HuH-7 (cell line): ENCODE measurements around the gene CNOT8.
"Not testable (repeated sequence)": the region's sequence is repeated elsewhere in the genome, so short reads cannot be mapped to it uniquely, and the experiment has no call there.

Experiments used
- DNase-seq: peaks from one replicate; pipeline ENCODE4 v3.0.0; 2011; ENCODE audit warnings: low spot score

CNOT8 gene

DNA sequence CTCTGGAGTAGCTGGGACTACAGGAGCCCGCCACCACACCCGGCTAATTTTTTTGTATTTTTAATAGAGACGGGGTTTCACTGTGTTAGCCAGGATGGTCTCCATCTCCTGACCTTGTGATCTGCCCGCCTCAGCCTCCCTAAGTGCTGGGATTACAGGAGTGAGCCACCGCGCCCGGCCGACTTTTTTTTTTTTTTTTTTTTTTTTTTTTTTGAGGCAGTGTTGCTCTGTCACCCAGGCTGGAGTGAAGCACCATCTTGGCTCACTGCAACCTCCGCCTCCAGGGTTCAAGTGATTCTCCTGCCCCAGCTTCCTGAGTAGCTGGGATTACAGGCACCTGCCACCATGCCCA, 22.8 kb upstream of the CNOT8 start:
- not testable (repeated sequence) for DNase-seq

- no peak for DNase-seq
These were observed 22.2 kb upstream of the CNOT8 start for GRCh38 chr5:154836225-154836624.

GRCh38 chr5:154837009-154837901, 21.2 kb upstream of the CNOT8 start:
- DNase-seq, result no peak

GRCh38 chr5:154840435-154841272, 17.8 kb upstream of the CNOT8 start:
- no peak for DNase-seq

DNA sequence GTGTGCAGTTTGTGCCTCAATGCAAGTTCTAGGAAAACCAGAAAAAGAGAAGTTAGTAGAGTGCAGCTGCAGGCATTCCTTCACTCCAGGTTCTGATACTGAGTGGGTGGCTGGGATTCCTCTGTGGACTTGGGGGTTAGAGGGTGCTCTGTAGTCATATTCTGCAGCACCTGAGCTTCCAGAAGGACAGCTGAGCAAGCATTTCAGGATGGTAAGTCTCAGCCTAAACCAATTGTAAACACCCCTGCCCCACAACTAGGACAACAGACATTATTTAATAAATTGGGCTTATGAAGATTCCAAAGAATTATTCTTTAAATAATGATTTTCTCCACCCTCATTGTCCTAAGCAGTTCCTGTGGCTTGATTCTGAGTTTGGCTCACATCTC, 17.2 kb upstream of the CNOT8 start:
- DNase-seq, result no peak

DNA sequence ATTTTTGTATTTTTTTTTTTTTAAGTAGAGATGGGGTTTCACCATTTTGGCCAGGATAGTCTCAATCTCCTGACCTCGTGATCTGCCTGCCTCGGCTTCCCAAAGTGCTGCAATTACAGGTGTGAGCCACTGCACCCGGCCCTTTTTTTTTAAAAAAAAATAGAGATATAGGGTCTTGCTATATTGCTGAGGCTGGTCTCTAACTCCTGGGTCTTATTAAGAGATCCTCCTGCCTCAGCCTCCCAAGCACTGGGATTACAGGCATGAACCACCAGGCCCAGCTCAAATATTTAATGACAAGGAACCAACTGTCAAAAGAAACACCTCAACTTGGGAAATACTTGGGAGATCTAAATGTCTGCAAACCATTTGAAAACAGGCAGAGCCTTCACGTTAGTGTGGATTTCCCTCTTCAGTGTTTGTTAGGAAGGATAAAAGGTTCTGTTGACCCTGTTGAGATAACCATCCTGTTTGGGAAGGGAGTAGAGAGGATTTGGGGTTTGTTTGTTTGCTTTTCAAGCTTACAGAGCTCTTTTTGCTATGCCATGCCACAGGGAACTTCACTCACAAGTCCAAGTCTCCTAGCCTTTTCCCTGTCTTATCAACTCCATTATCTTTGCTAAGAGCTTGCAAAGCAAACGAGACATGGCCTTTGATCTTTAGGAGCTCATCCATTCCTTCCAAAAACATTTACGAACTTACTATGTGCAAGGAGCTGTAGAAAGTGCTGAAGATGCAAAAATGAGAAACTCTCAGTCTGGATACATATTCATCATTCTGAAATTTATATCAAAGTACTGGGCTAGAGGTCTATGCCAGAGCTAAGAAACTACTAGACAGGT, 15.5 kb upstream of the CNOT8 start:
- DNase-seq, result no peak

- DNase-seq, result no peak
These were observed 13.6 kb upstream of the CNOT8 start for GRCh38 chr5:154844809-154845208.

DNA sequence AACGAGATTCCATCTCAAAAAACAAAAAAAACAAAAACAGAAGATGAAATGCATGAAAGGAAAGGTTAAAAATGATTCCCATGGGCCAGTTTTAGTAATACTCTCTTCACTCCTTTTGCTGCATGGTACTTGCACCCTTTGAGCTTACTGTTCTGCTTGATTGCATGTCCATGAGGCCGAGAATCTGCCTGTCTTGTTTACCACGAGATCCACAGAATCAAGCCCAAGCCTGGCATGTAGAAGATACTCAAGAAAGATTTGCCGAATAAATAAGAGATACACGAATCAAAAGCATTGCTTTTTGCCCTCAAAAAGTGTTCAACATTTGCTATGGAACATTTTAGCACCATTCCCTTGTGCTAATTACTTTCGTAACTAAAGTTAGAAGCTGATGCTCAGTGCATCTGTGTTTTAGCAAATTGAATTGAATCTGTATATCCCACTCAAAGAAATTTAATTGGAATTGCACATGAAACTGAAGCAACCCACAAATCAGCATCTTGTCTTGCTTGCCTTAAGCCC, 9.1 kb upstream of the CNOT8 start:
- DNase-seq, result no peak

- DNase-seq, result no peak
These were observed 8.6 kb upstream of the CNOT8 start for GRCh38 chr5:154849791-154850201.

DNA sequence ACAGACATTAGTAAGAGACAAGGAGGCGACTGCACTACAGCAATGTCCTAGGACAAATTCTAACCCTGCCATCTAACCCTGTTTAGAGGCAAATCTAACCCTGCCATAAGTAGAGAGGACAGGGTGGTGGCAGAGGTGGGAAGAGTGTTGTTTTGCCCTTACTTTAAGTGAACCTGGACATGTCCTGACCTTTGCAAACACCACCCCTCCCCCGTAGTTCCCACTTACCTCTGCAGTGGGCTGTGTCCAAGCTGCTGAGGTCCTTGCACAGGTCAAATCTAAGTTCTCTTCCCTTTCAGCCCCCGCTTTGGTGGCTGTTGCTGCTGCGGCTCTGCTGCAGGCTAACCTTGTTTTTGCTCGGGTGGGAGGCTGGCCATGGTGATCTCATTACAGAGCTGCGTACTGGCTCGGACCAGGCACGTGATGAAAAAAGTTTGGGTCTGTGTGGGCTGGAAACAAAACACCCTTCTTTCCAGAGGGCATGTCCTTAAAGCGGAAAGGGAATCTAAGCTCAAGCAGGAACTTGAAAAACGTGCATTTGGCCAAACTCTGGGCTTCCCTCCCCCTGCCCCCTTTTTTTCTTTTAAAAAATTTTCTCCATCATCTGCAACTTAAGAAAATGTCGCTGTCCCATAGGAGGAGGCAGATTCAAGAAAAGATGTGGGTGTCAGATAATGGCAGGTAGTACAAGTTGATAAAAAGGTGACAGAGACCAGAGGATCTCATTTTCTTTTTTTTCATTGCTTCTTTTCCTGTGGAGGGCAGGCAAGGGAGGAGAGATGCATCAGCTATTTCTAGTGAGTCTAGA, 8.0 kb upstream of the CNOT8 start, which contains the start of gene FAXDC2:
Gene FAXDC2 (minus strand): TSS at position 349 of the 808 bp plus-strand sequence. CDS start 12,425 bp downstream, outside the sequence.
- no peak for DNase-seq

GRCh38 chr5:154851351-154851750, 7.1 kb upstream of the CNOT8 start:
- no peak for DNase-seq

DNA sequence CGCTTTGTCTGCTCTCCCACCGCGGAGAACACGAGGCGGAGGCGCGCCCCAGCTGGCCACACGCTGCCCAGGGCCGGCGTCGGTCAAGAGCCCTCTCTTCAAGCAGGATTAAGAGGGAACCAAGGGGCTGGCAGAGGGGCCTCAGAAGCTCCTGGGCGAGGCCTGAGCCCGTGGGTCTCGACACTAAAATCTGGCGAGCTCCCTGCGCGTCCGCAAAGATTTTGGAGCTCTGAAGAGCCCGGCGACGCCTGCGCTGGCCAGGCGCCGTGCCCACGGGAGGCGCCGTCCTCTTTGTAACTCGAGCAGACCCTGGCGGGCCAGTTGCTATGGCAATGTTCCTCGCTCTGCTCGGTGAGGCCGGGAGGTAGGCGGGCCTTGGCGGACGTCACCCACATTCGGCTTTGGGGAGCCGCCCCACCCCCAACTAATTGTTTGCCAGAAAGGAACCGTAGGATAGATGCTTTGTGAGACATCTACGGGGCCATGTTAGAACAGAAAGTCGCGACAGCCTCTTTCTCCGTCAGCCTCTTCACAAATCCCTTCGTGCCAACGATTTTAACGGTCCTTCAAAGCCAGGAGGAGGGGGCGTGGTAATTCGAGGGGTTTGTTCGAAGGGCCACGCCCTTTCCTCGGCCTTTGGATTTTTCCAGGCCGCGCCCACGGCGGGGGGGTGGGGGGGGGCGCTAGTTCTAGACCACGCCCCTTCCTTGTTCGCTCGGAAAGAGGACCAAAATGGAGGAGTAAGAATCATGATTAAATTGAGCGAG, 714 bp upstream of the CNOT8 start:
- DNase-seq, result peak; percentile 95

GRCh38 chr5:154858972-154859871, 795 bp downstream of the CNOT8 start:
- no peak for DNase-seq

GRCh38 chr5:154860123-154860522, 1.7 kb downstream of the CNOT8 start:
- DNase-seq, result no peak

DNA sequence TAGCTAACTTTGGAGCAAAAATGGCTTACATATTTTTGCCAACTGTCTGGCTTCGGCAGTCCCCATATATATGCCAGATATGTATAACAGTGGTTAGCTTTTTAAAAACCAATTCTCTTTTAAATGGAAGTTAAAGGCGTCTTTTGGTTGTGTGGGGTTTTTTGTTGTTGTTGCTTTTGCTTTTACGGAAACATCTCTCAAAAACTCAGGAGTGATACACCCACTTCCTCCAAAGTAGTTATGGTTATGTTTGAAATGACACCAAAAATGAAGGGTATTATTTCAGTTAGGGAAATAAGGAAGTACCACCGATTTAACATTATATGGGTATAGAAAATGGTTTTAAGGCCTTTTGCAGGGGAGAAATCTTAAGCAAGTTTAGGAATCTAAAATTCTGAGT, 2.3 kb downstream of the CNOT8 start:
- DNase-seq, result no peak

DNA sequence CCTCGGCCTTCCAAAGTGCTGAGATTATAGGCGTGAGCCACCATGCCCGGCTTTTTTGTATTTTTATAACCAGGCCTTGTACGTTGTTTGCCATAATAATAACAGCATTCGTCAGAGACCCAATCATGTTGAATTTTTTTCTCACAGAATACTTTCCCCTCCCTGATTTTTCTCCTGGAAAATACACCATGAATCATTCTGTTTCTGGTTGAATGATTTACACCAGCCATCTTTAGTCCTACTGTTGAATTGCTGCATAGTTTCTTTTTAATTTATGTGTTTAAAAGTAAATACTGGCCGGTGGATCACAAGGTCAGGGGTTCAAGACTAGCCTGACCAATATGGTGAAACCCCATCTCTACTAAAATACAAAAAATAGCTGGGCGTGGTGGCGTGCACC, 3.5 kb downstream of the CNOT8 start:
- DNase-seq, result no peak

DNA sequence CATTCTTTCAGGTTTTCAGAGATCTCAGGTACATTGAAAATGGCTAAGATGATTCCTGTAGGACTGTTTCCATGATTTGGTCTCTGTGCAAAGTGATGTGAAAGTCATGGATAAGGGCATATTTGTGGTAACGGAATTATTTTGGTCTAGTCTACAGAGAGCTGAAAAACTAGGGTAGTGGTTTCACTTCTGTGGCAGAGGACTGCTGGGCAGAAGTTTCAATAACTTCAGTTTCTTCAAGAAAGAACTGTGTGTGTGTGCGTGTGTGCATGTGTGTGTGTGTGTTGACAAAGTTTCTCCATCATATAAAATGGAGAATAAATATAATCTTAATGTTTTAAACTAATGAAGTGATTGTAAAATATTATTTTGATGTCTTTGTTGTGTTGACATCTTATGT, 4.3 kb downstream of the CNOT8 start:
- DNase-seq, result no peak

- no peak for DNase-seq
These were observed 5.1 kb downstream of the CNOT8 start for GRCh38 chr5:154863291-154864080.
